SK-N-SH (cell line): ENCODE results near the gene SERPINI1. TPM values are rescaled to one million over a fixed set of nuclear protein-coding genes. Genes with fewer than 3 reads are reported as not detected.
"Not testable (repeated sequence)": the region's sequence is repeated elsewhere in the genome, so short reads cannot be mapped to it uniquely, and the experiment has no call there.

Source experiments
- CTCF ChIA-PET: fragments of 300-600, 350-600 bp; formaldehyde crosslinking; extraction: SDS; loops from one replicate; lab custom pipeline; 2021; lab: Yijun Ruan, JAX
- POLR2A ChIA-PET: fragments of 350-600 bp; sonication (Branson Sonifier 250); formaldehyde crosslinking; extraction: SDS; loops from one replicate; lab custom pipeline; 2020; ENCODE audit warnings: antibody characterized with exemption, inconsistent platforms; lab: Yijun Ruan, JAX
- DNase-seq: peaks from one replicate; pipeline ENCODE4 v3.0.0; 2012
- H2AFZ ChIP-seq: fragments of 200-600 bp; sonication (generic); 2 replicates; pipeline ENCODE4 v1.8.1; 2016; ENCODE audit warnings: antibody characterized with exemption, mild to moderate bottlenecking, low read depth
- H3F3A ChIP-seq: fragments of 200-600 bp; sonication (generic); replicated peaks from 2 replicates; pipeline ENCODE3; 2016; ENCODE audit warnings: antibody characterized with exemption, mild to moderate bottlenecking; ENCODE audit not compliant: insufficient read depth
- H3K27ac ChIP-seq, 2 experiments: fragments of 200-500 bp in 1 of 2; fragments of 200-600 bp in 1 of 2; sonication (Bioruptor generic) in 1 of 2; sonication (generic), shearing (Covaris generic) in 1 of 2; 2 replicates each; pipeline versions ENCODE4 v1.5.1 to v1.6.1; 2014 to 2016; ENCODE audit warnings: low read depth in 2 of 2, inconsistent platforms in 1 of 2, low read length in 1 of 2, mild to moderate bottlenecking in 1 of 2, mixed read lengths in 1 of 2
- H3K27me3 ChIP-seq: fragments of 200-600 bp; sonication (generic), shearing (Covaris generic); 2 replicates; pipeline ENCODE4 v1.6.1; 2016; ENCODE audit warnings: mixed run types; ENCODE audit not compliant: insufficient read depth
- H3K36me3 ChIP-seq, 2 experiments: fragments of 200-500 bp in 1 of 2; fragments of 200-600 bp in 1 of 2; sonication (Bioruptor generic) in 1 of 2; sonication (generic) in 1 of 2; replicated peaks in 1 of 2; 2 replicates each; pipeline versions ENCODE3 to v1.5.1; 2014 to 2016; ENCODE audit warnings: low read length in 1 of 2, mild to moderate bottlenecking in 1 of 2; ENCODE audit not compliant: insufficient read depth in 2 of 2, control insufficient read depth in 1 of 2
- H3K4me1 ChIP-seq, 2 experiments: fragments of 200-500 bp in 1 of 2; fragments of 200-600 bp in 1 of 2; sonication (Bioruptor generic) in 1 of 2; sonication (generic), shearing (Covaris generic) in 1 of 2; 2 replicates each; pipeline versions ENCODE4 v1.5.1 to v1.6.1; 2014 to 2016; ENCODE audit warnings: low read depth in 1 of 2, low read length in 1 of 2, mixed run types in 1 of 2; ENCODE audit not compliant: insufficient read depth in 2 of 2, control insufficient read depth in 1 of 2
- H3K4me2 ChIP-seq: fragments of 200-600 bp; sonication (generic), shearing (Covaris generic); 2 replicates; pipeline ENCODE4 v1.6.1; 2017; ENCODE audit warnings: mixed run types
- H3K4me3 ChIP-seq, 2 experiments: fragments of 200-500 bp in 1 of 2; fragments of 200-600 bp in 1 of 2; sonication (Bioruptor generic) in 1 of 2; sonication (generic), shearing (Covaris generic) in 1 of 2; 2 replicates each; pipeline versions ENCODE4 v1.5.1 to v1.8.1; 2014 to 2016; ENCODE audit warnings: low read depth in 2 of 2, inconsistent platforms in 1 of 2, low read length in 1 of 2, mild to moderate bottlenecking in 1 of 2, mixed read lengths in 1 of 2, moderate library complexity in 1 of 2
- H3K79me2 ChIP-seq: fragments of 200-600 bp; sonication (generic); 2 replicates; pipeline ENCODE4 v1.8.1; 2017; ENCODE audit warnings: mild to moderate bottlenecking; ENCODE audit not compliant: insufficient read depth
- H3K9ac ChIP-seq: fragments of 200-600 bp; sonication (generic); 2 replicates; pipeline ENCODE4 v1.6.1; 2017; ENCODE audit warnings: mixed run types
- H3K9me2 ChIP-seq: fragments of 200-600 bp; sonication (generic); 2 replicates; pipeline ENCODE4 v1.6.1; 2017; ENCODE audit warnings: mixed run types
- H3K9me3 ChIP-seq: fragments of 200-600 bp; sonication (generic); 2 replicates; pipeline ENCODE4 v1.6.1; 2017; ENCODE audit warnings: mixed run types, mild to moderate bottlenecking, moderate library complexity
- H4K20me1 ChIP-seq: fragments of 200-600 bp; sonication (generic); 2 replicates; pipeline ENCODE4 v1.6.1; 2017; ENCODE audit warnings: mild to moderate bottlenecking, mixed run types; ENCODE audit not compliant: insufficient read depth
- FOSL2 ChIP-seq: IDR thresholded peaks from 2 replicates; pipeline ENCODE4 v1.4.0; 2012; ENCODE audit warnings: low read depth, mild to moderate bottlenecking, moderate library complexity, borderline replicate concordance
- GABPA ChIP-seq: IDR thresholded peaks from 2 replicates; pipeline ENCODE4 v1.4.0; 2012; ENCODE audit warnings: low read depth, mild to moderate bottlenecking
- GATA2 ChIP-seq: sonication (generic); formaldehyde crosslinking; IDR thresholded peaks from 2 replicates; pipeline ENCODE4 v1.5.0; 2020; ENCODE audit warnings: mild to moderate bottlenecking, missing genetic modification reagents
- NFIC ChIP-seq: IDR thresholded peaks from 2 replicates; pipeline ENCODE4 v1.4.0; 2012; ENCODE audit warnings: borderline replicate concordance
- POLR2AphosphoS5 ChIP-seq: IDR thresholded peaks from 2 replicates; pipeline ENCODE4 v1.6.1; 2012; ENCODE audit warnings: low read depth, low read length
- RXRA ChIP-seq: IDR thresholded peaks from 2 replicates; pipeline ENCODE4 v1.4.0; 2012; ENCODE audit warnings: low read depth, mild to moderate bottlenecking, borderline replicate concordance
- SIN3A ChIP-seq: IDR thresholded peaks from 2 replicates; pipeline ENCODE4 v1.6.1; 2012; ENCODE audit warnings: low read depth, mild to moderate bottlenecking, low read length, moderate library complexity, borderline replicate concordance
- TCF12 ChIP-seq: IDR thresholded peaks from 2 replicates; pipeline ENCODE4 v1.4.0; 2012
- USF2 ChIP-seq: fragments of 150-350 bp; IDR thresholded peaks from 2 replicates; pipeline ENCODE4 v1.6.1; 2017; ENCODE audit warnings: antibody characterized with exemption, low read length, low read depth, borderline replicate concordance
- YY1 ChIP-seq: IDR thresholded peaks from 2 replicates; pipeline ENCODE4 v1.4.0; 2012; ENCODE audit warnings: low read depth, mild to moderate bottlenecking
- WGBS: methylation state at CpG from one replicate; pipeline ENCODE4 v1.1.6; 2017; ENCODE audit warnings: low lambda C conversion rate; 5-methylcytosine and 5-hydroxymethylcytosine counted together
- polyA plus RNA-seq, 3 experiments: library from polyadenylated mRNA; depleted of rRNA; stranded (reverse); fragments of >200 nt; gene quantifications; 2 replicates each; pipeline ENCODE4 v1.2.3, GENCODE V29; 2012
- TF ChIP-seq, protein P1 (sequence below): IDR thresholded peaks from 2 replicates; pipeline ENCODE4 v1.4.0; 2012; ENCODE audit warnings: low read depth, borderline replicate concordance

Gene SERPINI1
- polyA plus RNA-seq, 1 of the 3 experiments (the other 2 are of a cell fraction): 1.9 TPM

DNA sequence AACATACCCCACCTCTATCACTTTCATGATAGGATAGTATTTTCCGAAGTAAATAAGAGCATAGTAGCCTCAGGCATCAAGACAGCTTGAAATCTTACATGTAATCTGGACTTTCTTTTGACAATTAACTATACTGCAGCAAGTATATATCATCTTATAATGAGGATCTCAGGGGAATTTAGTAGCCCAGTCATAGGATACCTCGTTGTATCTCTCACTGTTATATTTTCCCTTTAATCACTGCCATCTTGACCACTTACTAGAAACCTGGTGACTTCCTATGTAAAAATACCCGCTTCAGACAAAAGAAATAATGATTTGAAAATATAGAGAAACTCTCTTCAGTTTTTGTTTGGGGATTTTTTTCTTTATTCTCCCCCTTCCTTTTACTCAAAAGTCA is 88.2 kb downstream of the SERPINI1 start:
- Histone ChIP-seq H3K4me2 (no peak overlapping the region), H2AFZ (no peak overlapping the region), H4K20me1 (no peaks in the 10 kb centered on the region), H3K79me2 (no peaks in the 10 kb centered on the region), H3K36me3 (no peaks in the 10 kb centered on the region), H3K27ac (no peak overlapping the region), H3K9me3 (no peaks in the 10 kb centered on the region), H3K9ac (no peak overlapping the region), H3K27me3 (no peaks in the 10 kb centered on the region), H3K9me2 (no peaks in the 10 kb centered on the region), H3K4me1 (no peaks in the 10 kb centered on the region; a peak in 1 of 4 replicates), H3K4me3 (no peak overlapping the region), H3F3A (no peaks in the 10 kb centered on the region)
- WGBS: 48% methylated on average over 3 of the region's 3 CpGs
- ChIA-PET CTCF (no interaction called here), POLR2A (no interaction called here)
- TF ChIP-seq NFIC: no peak
- no peak for TF ChIP-seq RXRA
- no peak for TF ChIP-seq YY1
- TF ChIP-seq GABPA: no peak
- no peak for TF ChIP-seq TCF12
- TF ChIP-seq USF2: no peak
- no peak for TF ChIP-seq SIN3A
- TF ChIP-seq, protein P1, sequence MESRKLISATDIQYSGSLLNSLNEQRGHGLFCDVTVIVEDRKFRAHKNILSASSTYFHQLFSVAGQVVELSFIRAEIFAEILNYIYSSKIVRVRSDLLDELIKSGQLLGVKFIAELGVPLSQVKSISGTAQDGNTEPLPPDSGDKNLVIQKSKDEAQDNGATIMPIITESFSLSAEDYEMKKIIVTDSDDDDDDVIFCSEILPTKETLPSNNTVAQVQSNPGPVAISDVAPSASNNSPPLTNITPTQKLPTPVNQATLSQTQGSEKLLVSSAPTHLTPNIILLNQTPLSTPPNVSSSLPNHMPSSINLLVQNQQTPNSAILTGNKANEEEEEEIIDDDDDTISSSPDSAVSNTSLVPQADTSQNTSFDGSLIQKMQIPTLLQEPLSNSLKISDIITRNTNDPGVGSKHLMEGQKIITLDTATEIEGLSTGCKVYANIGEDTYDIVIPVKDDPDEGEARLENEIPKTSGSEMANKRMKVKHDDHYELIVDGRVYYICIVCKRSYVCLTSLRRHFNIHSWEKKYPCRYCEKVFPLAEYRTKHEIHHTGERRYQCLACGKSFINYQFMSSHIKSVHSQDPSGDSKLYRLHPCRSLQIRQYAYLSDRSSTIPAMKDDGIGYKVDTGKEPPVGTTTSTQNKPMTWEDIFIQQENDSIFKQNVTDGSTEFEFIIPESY: no peak
- TF ChIP-seq POLR2AphosphoS5: no peak
- TF ChIP-seq GATA2 (CRISPR knock-in tag): no peak
- no peak for TF ChIP-seq FOSL2
- no peak for DNase-seq

GRCh38 chr3:167827588-167827987 is 92.1 kb downstream of the SERPINI1 start:
- H3K27me3 ChIP-seq: not testable (repeated sequence)
- 93% methylated on average over 11 of the region's 11 CpGs for WGBS

More at GRCh38 chr3:167827588-167827987, 92.1 kb downstream of the SERPINI1 start:
- CTCF ChIA-PET, DNase-seq, H3K9me3 ChIP-seq, H3K4me1 ChIP-seq, H3K9me2 ChIP-seq, H3K4me3 ChIP-seq, H2AFZ ChIP-seq, H3K27ac ChIP-seq, H3K79me2 ChIP-seq, H3K4me2 ChIP-seq, H3K9ac ChIP-seq, H3K36me3 ChIP-seq, H3F3A ChIP-seq, H4K20me1 ChIP-seq, POLR2A ChIA-PET: not testable (repeated sequence)
